Activated CD8-positive, alpha-beta memory T cell treated with anti-CD3 and anti-CD28 coated beads for 1 hour (primary cell): ENCODE results near the gene HAT1.
"Not testable (repeated sequence)": the region's sequence is repeated elsewhere in the genome, so short reads cannot be mapped to it uniquely, and the experiment has no call there.

ENCODE experiments used
- DNase-seq, 2 donors: peaks; one replicate each; pipeline ENCODE4 v3.0.0-alpha.2; 2020; ENCODE audit warnings: low read depth in 1 of 2; ENCODE audit errors: extremely low read depth in 1 of 2

Gene HAT1

DNA sequence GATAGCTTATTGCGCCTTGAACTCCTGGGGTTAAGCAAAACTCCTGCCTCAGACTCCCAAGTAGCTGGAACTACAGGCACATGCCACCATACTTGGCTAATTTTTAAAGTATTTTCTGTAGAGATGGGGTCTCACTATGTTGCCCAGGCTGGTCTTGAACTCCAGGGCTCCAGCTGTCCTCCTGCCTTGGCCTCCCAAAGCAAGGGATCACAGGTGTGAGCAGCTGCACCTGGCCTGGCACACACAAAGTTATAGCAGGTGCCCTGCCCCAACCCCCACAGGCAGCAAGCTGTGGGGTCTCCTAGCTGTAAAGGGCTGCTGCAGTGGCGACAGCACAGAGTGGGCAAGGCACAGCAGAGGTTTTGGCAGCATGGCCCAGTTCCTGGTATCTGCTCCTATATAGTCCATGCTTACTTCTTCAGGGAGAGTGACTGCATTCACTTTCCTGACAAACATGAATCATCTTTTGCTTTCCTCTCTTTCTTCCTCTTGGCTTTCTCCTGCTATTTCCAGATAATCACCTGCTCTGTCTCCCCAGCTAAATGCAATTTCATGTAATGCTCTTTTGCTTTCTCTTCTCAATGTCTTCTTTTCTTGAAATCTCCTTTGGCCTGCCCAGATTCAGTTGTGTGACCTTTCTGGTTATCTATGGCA, 50.2 kb downstream of the HAT1 start:
- DNase-seq: no peak

DNA sequence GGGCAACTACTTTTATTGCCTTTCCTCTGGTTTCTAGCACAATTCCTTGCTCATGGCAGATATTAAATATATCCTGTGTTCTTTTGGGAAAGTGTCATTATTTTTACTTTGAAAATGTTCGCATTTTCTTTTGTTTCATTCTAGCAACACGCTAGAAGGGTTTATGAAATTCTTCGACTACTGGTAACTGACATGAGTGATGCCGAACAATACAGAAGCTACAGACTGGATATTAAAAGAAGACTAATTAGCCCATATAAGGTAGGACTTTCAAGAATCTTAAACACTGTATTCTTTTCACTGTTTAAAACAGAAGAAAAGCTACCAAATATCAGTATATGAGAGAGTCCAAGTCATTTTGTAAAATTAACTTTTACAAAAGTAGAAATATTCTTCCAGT, 56.8 kb downstream of the HAT1 start:
- no peak for DNase-seq

DNA sequence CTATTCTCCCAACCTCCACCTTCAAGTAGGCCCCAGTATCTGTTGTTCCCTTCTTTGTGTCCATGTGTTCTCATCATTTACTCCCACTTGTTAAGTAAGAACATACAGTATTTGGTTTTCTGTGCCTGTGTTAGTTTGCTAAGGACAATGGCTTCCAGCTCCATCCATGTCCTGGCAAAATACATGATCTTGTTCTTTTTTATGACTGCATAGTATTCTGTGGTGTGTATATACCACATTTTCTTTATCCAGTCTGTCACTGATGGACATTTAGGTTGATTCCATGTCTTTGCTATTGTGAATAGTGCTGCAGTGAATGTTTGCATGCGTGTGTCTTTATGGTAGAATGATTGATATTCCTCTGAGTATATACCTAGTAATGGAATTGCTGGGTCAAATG, 61.7 kb downstream of the HAT1 start:
- not testable (repeated sequence) for DNase-seq

GRCh38 chr2:171985076-171985475, 62.8 kb downstream of the HAT1 start:
- DNase-seq: no peak

GRCh38 chr2:171986778-171987177, 64.5 kb downstream of the HAT1 start:
- DNase-seq: no peak

GRCh38 chr2:171991027-171991426, 68.8 kb downstream of the HAT1 start:
- no peak for DNase-seq

DNA sequence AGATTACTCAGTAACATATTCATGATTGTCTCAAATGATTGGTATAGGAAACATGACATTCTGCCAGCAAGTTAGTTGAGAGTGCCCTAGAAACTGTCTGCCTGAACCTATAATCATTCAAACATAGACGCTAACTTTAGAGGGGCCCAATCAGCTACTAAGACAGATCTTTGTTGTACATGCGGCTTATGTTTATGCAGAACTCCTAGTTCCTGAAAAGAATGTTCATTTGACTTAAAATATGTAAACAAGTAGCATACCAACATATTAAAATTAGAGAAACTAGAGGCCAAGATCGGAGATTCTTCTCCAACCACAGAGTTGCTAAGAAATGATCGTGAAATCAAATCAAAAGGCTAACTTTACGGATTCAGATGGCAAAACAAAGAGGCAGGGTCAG, 73.3 kb downstream of the HAT1 start:
- no peak for DNase-seq

GRCh38 chr2:171996021-171996420, 73.8 kb downstream of the HAT1 start:
- no peak for DNase-seq

GRCh38 chr2:171997031-171997430, 74.8 kb downstream of the HAT1 start:
- not testable (repeated sequence) for DNase-seq

DNA sequence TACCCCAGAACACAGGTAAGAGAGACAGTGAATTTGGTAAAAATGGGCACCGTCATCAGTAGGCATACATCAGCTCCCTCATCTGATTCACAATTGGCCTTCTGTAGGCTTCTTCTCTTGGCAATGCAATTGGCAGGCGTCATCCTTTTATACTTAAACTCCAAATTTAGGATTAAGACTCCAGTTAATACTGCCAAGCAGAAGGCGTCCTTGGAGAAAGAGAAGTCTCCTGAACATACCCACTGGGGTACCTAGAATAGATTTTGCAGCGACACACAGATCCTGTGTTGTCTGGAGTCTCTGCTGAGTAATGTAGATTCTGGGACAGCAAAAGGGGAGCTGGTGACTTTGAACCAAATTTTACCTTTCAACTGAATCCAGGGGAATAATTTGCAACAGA, 76.9 kb downstream of the HAT1 start:
- DNase-seq: no peak

DNA sequence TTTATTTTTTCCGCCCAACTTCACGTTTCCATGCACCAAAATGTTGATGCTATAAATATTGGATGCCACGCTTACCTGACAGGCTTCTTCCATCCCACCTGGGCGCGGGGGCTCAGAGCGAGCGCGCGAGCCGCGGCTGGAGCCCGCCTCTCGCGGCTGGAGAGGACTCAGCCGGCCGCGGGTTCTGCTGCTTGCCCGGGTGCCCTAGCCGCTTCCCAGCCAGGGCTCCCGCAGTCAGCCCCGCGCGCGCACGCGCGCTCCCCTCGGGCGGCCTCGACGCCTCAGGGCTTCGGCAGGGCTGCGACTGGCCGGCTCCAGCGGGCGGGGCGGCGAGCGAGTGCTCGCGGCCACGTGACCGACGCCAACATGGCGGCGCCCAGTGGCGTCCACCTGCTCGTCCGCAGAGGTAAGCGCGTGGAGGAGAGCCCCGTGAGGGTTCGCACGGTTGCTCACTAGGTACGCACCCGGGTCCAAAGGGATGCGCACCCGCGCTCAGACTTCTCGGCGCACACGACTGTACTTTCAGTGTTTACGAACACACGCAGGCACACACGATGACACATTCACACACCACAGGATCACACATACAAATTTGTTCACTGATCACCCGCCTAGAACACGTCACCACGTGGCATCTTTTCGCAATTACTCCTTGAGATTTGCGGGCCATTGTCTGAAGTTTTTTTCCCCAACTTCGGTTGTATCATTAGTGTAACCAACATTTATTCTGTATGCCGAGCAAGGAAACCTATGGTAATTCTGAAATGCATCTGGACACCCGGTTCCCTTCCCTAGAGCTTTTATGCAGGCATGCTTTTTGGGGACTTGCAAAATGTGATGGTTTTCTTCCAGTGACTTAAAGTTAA, 77.6 kb downstream of the HAT1 start, which contains the start of gene METAP1D:
METAP1D (plus strand) TSS at position 350 of the 866 bp plus-strand sequence; CDS start at position 367, 17 bp downstream.
- DNase-seq: peak; percentile 46 to 74

DNA sequence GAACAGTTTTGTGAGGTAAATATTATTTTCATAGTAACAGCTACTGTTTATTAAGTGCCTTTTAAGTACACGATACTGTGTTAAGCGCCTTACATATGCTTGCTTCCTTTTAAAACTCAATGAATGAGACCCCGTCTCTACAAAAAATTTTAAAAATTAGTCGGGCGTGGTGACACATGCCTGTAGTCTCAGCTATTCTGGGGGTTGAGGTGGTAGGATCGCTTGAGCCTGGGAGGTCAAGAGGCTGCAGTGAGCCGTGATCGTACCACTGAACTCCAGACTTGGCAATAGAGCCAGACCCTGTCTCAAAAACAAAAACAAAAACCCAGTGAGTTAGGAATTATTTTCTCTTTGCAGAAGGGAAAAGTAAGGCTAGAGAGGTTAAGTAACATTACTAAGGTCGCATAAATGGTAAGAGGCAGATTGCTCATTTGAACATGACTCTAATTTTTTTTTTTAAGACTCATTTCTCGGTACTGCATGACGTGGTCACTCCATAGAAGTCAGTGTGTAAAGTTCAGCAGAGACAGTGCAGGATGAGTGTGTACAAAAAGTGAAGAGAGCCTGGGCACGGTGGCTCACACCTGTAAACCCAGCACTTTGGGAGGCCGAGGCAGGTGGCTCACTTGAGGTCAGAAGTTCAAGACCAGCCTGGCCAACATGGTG, 78.6 kb downstream of the HAT1 start:
- DNase-seq: no peak

DNA sequence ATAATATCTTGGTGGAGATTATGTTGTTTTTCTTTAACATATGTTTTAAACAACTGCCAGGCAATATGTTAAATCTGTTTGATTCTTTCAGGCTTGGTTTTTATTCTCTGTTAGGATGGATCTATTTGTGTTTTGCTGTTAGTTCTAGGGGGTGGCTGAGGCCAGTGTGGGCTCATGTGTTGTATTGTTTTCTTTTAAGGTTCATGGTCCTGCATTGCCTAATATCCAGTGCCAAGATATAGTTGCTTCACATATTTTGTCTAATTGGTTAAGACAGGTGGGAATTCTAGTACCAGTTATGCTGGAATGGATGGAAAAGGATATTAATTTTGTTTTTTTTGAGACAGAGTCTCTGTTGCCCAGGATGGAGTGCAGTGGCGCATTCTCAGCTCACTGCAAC, 85.1 kb downstream of the HAT1 start:
- no peak for DNase-seq

GRCh38 chr2:172009823-172010222, 87.6 kb downstream of the HAT1 start:
- DNase-seq: no peak

DNA sequence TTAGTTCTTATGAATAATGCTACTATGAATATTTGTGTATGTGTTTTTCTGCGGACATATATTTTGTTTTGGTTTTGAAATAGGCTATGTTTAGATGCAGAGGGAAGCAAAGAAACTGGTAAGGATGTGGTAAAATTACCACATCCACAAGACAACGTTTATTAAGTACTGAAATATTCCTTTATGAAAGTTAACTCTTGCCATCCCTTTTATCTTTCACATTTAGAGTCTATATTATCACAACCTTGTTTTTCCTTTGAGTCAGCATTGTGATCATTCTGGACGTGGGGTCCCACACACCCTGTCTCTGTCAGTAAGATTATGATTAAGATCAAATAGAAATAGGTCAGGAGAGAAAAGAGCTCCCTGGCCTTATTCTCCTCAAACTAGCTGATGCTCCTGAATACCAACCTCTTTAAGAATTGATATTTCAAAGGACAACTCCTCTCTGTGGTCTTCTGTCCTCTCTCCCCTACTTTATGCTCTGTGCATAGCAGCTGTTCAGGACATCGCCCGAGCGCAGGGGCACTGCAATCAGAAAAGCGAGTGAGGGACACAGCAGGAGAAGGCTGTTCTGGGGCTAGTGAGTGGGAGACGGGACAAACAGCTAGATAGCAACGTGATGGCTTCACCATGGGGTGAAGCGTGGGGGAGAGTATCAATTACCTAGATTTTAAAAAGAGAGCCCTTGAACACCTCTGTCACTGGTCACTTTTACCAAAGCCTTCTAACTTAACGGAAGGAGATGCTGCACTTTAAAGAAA, 89.7 kb downstream of the HAT1 start:
- DNase-seq: no peak

- DNase-seq: no peak
Observed at GRCh38 chr2:172012677-172013391, 90.6 kb downstream of the HAT1 start.

DNA sequence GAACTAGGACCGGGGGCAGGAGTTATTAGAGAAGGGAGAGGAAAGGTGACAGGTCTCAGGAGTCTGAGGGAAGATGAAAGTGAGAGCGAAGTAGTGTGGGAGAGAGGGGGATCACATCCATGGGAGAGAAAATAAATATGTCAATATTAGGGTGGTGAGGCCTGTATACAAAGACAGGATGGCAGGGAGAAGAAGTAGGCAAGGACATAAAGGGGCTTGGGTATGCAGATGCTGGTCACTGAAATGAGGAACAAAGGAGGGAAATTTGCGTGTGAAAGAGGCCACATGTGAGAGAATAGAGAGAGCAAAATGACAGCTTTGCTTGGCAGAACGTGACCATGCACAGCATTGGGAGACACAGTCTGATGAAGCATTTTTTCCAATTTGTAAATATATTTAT, 91.1 kb downstream of the HAT1 start:
- DNase-seq: no peak

- DNase-seq: no peak
Observed at GRCh38 chr2:172021074-172021931, 99.0 kb downstream of the HAT1 start.

GRCh38 chr2:172021955-172022354, 99.7 kb downstream of the HAT1 start:
- DNase-seq: no peak
